ENCODE measurements around the gene PSMA7.

GRCh38 chr20:62172666-62173065, 29.5 kb upstream of the PSMA7 start:
- TF ChIP-seq CTCF (IDR thresholded peaks at IDR 0.05) (no peak), EZH2 (IDR thresholded peaks at IDR 0.05; ENCODE audit: borderline replicate concordance, insufficient read depth, low read depth, low read length, poor library complexity, severe bottlenecking) (no peak)
